ENCODE results near the gene CDKAL1. TPM values are rescaled to one million over a fixed set of nuclear protein-coding genes. Genes with fewer than 3 reads are reported as not detected.
"Not testable (repeated sequence)": the region's sequence is repeated elsewhere in the genome, so short reads cannot be mapped to it uniquely, and the experiment has no call there.

Gene CDKAL1
- total RNA-seq, 1 donor from 2014 or later = 47.6 TPM

DNA sequence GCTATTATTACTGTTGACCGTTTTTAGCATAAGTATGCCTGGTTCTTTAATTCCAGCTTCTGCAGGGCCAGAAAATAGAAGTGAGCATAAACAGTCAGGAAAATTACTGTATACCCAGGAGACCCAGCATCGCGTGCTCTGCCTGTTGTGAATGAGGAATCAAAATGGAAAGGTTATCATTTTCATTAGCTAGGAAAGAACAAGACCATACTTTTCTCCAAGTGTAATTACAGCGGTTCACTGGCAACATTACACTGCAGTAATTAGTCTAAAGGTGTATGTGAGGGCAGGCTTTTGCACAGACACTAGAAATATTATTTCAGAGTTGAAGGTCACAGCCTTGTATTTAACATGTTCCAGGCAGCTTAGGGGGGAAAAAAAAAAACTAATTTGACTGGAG lies 655.5 kb downstream of the CDKAL1 start:
- DNase-seq = no peak

DNA sequence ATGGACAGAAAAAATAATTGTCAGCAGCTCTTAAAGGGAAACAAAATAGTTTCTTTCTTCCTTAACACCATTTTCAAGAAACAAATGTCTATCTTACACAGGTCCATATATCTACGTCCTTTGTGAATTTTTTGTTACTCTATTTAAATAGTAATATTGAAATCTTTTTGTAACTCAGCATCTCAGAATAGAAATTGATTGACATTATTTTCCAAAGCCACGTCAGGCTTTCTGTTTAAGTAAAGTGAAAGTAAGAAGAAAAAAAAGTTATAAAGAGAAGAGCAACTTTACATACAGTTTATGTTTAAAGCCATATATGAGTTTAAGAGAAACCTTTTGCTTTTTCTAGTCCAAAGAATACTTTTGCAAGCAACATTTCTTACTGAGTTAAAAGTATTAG lies 656.4 kb downstream of the CDKAL1 start:
- DNase-seq = no peak

DNA sequence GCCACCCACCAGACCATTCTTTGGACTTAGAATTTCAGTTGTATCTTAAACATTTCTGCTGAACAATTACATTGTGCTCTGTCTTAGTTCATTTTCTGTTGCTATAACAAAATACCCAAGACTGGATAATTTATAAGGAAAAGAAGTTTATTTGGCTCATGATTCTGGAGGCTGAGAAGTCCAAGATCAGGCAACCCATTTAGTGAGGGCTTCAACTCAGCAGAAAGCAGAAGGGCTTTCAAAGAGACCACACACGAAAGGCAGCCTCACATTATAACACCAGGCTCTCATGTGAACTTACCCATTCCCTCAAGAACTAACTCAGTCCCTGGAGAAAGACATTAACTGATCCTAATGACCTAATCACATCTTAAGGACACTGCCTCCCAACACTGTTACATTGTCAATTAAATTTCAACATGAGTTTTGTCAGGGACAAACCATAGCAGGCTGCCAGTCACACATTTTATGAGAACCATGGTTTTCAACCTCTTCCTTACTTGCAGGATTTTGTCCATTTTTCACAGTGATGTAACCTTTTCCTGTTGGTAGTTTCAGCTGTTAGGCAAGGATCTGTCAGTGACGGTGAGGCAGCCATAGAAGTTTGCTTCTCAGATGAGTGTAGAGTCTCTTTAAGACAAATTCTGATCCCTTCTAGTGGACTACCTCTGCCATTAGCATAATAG lies 659.7 kb downstream of the CDKAL1 start:
- no peak for DNase-seq

DNA sequence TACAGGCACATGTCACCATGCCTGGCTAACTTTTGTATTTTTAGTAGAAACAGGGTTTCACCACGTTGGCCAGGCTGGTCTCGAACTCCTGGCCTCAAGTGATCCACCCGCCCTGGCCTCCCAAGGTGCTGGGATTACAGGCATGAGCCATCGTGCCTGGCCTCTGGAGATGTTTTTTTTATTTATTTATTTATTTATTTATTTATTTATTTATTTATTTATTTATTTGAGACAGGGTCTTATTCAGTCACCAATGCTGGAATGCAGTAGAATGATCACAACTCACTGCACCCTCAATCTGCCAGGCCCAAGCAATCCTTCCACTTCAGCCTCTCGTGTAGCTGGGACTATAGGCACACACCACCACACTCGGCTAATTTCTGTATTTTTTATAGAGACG lies 661.0 kb downstream of the CDKAL1 start:
- DNase-seq = not testable (repeated sequence)

DNA sequence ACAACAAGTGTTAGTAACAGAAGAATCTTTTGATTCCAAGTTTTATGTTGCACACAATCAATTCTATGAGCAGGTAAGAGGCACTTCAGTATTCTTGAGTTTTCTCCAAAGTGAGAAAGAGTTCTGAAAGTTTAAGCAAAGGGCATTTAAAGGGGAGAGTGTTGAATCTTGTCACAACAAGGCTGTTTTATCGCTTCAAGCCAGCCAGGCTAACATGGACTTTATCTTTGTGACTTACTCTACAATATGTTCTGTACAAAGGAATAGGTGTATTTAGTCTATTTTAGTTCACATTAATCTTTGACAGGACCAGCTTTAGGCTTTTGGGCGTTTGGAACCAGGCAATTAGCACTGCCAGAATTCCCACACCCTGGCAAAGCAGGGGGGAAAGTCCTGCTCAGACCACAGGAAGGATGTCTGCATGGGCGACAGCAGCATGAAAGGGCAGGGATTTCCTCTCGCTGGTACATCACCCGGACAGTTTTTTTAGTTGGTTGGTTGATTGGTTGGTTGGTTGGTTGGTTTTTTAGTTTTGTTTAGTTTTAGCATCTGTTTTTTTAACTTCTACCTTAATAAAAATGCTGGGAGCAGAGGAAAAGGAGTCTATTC lies 663.9 kb downstream of the CDKAL1 start:
- no peak for DNase-seq

DNA sequence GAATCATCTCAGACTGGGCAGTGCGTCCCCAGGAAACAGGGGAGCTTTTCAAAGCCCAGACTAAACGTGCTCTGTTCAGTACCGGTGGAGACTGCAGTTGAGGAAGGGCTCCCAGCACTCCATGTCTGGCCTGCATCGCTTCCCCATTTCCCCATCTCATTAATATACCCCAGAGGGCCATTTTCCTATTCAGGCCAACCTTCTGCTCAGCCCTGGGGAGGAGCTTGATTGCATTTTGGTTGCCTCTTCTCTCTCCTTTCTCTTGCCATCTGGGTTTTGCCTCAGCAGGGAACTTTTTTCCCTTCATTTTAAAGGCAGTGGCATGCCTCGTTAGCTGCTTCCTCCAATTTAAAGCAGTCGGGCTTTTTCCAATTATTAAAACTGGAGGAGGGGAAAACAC lies 665.0 kb downstream of the CDKAL1 start:
- no peak for DNase-seq

DNA sequence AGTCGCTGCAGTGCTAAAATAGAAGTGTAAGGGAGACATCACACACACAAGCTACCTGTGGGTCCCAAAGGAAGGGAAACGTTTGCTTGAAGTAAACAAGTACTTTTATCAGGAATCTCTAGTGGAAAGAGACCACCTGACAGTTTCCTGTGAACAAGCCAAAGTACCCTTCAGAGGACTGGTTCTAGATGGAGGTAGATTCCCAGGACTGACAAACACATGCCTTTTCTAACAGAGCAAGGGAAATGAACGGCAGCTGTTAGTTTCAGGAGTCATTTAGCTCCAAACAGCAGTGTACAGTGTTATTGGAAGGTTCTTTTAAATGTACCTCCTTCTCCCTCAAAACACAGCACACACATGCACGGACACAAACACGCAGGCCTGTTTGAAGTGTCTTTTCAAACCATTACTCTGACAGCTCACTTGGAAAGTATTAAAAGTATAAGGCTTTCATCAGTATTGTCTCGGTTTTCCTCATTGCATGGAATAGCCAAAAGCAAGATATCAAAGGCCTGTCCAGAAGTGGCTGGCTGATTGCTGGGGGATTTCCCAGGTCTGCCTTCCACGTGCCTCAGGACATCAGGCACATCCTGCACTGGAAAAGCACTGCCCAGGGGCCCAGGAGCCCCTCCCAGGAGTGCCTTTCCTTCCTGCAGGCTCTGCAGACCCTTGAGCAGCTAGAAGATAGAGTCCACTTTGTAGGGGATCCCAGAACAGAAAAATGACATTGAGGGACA lies 666.0 kb downstream of the CDKAL1 start:
- DNase-seq = no peak

DNA sequence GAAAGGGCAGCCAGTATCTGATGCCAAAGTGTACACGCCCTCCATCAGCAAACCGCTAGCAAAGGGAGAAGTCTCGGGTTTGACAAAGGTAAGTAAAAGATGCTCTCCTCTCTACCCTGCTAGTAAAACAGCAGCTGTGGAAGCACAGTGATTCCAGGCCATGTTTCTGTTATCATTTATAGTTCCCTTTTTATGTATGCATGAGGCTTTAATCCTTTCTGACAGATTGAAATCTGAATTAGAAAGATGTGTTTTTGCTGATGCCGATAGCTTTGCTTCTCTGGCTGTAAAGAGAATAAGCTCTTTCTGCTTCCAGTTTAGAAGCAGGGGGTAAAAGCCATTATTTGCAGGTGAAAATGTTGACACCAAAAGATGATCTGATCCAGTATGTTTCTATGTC lies 666.9 kb downstream of the CDKAL1 start:
- no peak for DNase-seq

DNA sequence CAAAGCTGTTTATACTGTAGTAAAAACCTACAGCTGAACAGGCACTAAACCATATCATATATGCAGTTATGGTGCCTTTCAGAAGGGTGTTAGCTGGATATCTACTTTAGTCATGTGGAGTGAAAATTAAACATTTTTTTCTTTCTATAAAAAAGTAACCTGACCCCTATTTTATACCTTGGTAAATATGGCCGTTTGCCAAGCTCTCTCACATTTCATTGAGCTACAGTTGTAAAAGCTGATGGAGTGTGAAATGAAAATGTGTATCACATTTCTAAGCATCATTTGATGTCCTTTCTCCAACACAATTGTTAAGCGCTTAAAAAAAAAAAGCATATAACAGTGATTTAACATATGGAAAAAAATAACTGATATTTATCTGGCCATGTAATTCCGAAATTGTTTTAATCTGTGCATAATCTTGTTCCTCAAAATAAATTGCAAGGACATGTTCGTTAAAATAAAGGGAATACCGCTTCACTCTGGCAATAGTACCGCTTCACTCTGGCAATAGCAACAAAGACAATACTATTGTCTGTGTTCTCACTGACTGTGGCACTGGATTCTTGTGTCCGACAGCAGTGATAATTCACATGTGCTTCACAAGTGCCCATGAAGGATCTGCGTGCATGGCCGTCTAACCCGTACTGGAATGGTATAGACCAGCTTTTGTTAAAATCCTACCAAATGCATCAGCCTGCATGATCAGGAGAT lies 667.5 kb downstream of the CDKAL1 start:
- DNase-seq = no peak

DNA sequence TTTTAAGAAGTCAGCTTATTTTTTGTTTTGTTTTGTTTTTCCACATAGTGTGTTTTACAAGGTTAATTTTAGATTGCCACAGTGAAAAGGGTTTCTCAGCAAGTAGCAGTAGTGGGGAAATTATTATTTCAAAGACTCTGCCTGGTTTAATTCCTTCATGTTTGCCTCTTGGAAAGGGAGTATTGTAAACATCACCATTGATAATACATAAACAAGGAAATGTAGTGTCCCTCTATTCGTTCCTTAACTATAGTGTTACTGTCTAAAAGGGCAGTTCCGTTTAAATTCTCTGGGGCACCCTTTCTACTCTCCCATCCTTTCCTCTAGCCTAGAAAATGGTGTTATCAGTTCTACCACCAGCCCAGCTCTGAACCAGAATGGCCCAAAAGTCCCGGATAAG lies 668.3 kb downstream of the CDKAL1 start:
- DNase-seq = no peak

DNA sequence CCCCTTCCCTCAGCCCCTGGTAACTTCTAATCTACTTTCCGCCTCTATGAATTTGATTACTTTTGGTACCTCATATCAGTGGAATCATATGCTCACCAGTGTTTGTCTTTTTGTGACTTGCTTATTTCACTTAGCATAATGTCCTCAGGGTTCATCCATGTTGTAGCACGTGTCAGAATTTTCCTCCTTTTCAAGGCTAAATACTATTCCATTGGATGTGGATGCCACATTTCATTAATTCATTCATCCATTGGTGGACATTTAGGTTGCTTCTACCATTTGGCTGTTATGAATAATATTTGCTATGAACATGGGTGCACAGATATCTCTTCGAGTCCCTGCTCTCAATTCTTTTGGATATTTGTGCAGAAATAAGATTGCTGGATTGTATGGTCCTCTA lies 670.7 kb downstream of the CDKAL1 start:
- no peak for DNase-seq

DNA sequence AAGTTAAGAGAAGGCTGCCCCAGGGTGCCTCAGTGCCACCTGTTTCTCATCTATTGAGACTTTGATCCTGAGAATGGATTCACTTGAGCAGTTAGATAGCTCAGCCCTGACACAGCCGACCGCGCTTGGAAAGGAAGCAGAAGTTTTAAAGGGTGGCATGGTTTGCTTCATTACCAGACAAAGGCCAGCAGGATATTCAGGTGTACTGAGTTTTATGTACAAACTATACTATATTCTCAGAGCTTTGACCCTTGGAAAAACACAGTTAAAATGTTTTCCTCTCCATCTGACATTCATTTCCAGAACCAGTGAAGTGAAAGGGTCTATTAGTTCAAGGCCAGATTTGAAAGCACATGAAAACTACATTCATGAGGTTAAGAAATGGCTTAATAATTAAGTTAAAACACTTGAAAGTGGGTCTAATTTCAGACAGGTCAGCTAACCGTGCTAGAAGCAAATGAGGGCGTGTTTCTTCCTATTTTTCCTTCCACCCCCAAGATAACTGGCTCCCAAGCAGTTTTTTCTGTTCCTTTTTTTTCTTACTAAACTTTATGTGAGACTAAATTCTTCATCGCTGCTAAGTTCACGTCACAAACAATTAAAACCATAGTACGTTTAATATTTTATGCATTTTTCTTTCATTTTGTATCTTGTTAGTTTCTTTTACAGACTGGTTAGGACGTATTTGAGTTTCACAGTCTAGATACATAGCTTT lies 674.0 kb downstream of the CDKAL1 start:
- no peak for DNase-seq

DNA sequence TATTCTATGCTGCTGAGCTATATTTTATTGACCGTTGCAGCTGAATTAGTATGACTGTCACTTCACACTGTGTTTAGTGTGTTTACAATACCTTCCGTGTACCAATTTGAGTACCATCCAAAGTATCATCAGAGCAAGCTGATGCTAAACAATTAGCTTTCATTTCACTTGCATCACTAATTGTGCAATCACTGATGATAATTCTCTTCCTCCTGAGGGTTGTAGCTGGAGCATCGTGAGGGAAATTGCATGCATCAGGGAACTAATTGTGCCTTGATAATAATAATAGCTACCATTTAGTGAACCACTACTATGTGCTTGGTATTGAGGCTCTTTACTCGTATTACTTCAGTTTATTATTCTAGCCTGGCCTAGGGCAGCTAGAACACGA lies 674.5 kb downstream of the CDKAL1 start:
- no peak for DNase-seq

DNA sequence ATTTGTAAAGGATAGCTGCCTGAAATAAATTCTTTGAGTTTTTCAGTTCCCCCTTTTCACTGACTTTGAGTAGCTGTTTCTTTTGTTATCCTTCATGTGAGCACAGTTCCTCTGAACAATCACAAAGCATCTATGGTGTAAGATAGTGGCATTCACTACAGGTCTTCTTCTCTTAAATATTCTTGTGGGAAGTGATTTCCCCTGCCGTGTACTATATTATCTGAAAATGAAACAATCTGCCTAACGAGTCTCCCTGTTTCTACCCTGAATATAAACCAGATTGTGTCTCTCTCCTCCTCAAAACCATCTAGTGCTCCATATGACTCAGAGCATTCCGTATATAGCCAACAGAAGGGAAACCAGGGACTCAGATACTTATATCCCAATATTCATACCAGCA lies 679.2 kb downstream of the CDKAL1 start:
- DNase-seq = no peak

DNA sequence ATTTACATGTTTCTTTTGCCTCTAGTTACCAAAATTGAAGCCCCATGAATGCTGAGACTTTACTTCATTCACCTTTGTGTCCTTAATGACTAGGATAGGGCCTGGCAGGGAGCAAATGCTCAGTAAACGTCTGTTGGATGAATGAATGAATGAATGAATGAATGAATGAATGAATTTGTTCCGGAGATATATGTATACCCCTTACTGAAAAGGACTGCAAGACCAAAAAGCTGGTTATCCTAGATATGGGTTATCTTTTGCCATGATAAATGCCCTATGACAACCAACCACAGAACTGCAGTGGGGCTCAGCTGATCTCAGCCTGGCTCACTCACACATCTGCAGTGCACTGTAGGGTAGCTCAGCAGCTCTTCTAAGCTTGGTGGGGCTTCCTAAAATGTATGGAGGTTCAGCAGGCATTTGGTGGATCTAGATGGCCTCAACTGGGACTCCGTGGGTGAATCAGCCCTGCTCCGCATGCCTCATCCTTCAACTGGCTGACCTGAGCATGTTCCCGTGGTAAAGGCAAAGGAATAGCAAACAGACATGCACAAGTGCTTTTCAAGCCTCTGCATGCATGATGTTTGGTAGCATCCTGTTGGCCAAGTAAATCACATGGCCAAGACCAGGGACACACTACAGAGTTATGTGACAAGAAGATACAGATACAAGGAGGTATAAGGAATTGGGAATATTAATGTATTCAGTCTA lies 680.6 kb downstream of the CDKAL1 start:
- DNase-seq = no peak

DNA sequence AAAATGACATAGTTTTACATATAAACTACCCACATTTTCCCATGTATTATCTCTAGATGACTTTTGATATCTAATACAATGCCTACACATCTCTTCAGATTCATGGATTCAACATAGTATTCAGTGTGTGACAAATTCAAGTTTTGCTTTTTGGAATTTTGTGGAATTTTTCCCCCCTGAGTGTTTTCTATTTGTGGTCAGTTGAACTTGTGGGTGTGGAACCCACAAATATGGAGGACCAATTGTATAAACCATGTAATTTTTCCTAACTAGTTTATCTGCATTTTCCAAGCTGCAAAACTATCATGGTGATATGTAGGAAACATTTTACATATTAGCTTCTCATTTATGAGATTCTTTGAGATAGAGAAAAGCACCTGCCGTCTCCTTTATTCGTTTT lies 685.0 kb downstream of the CDKAL1 start:
- DNase-seq = no peak

DNA sequence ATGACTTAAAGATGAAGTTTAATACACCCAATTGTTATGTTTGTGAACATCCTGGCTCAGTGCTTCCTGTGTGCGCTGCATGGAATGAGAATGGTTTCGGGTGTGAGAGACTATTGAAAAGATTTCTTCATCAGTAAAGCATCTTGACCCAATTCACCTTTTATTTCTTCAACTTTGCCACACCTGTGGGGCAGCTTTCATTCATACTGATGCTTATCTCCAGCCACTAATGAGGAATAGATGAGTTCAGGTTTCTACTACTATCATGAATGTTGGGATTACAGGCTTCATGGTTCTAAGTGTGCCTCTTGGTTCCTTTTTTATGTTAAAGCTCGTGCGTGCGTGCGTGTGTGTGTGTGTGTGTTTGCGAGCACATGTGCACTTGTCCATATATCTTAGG lies 685.6 kb downstream of the CDKAL1 start:
- DNase-seq = no peak

DNA sequence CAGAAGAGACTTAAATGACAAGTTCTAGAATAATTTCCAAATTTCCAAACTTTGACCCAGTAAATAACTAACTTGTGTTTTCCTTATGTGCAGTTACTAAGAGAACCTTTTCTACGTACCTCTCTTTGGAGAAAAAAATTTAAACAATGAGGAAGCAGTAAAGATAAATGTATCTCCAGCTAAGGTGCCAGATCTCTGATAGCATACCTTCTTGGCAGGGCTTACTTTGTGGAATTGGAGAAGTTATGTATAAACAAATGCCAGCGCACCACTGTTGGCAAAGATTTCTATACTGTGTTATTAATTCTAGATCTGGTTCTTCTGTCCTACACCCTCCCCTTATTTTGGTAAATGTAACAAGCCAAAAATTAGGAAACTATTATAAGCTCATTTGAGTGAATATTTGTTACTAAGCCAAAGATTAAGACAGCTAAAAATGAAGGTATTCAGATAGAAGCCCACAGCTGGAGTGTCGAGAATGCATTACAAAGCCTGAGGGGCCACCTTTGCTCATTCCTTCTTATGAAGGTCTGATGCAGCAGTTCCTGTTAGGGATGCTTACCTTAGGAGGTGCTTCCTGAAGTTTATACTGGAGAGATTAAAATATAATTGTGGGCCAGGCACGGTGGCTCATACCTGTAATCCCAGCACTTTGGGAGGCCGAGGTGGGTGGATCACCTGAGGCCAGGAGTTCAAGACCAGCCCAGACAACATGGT lies 686.2 kb downstream of the CDKAL1 start:
- DNase-seq = no peak

DNA sequence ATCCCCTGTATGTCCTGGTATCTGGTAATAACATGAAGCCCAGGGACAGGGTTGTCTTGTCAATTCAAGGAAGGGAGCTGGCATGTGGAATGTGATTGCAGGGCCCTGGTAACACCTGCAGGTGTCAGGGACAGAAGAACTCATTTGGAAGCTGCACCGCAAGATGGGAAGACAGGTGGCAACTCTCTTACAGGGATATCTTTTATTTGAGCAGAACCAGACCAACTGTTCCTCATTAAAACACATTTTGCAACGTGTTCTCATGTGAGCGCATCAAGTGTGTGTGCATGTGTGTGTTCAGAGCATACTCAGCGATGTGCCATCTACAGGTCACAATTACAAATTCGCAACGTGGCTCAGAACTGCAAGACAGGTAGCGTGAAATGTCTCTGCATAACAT lies 688.4 kb downstream of the CDKAL1 start:
- no peak for DNase-seq

DNA sequence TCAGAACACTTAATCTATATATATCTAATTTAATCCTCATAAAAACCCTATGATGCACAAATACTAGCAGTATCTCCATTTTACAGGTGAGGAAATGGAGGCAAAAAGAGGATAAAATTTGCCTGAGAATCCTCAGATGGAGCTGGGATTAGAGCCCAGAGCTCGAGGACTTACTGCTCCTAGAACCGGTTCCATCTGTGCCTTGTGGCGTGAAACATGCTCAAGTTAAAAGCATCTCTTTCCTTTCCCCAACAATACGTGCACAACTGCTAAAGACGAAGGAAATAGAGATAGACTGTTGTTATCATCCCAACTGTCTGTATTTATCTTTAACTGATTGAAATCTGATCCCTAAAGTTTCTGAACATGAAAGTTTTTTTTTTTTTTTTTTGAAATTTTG lies 691.7 kb downstream of the CDKAL1 start:
- no peak for DNase-seq

DNA sequence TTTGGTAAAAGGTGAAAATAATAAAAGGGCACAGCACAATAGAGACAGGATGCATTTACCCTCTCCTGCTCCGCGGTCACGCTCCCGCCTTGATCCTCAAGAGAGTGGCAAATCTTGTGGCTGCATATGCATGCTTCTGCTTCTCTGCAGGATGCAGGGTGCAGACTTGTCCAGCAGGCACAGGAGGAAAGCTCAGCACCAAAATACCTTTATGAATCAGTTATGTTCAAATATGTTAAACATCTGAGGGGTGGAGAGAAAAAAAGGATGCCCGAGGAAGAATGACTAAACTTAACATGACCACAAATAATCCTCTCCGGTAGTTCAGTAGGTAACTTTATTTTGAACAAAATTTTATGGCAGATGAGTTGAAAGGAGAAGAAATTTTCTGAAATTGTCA lies 693.2 kb downstream of the CDKAL1 start:
- DNase-seq = no peak
